H1 (cell line): ENCODE measurements around the gene KCNJ10. TPM values are rescaled to one million over a fixed set of nuclear protein-coding genes. Genes with fewer than 3 reads are reported as not detected.

Experiments
- ATF3 ChIP-seq: IDR thresholded peaks from 2 replicates; pipeline ENCODE4 v1.6.1; 2011; ENCODE audit warnings: low read depth, mild to moderate bottlenecking, low read length; ENCODE audit not compliant: insufficient read depth
- SP4 ChIP-seq: IDR thresholded peaks from 2 replicates; pipeline ENCODE4 v1.6.1; 2012; ENCODE audit warnings: low read length, inconsistent platforms
- polyA plus RNA-seq, 7 experiments: library from polyadenylated mRNA; depleted of rRNA in 3 of 7; stranded (reverse) in 5 of 7; unstranded in 2 of 7; fragments of >200 nt in 5 of 7; fragments of 200-250 nt in 2 of 7; gene quantifications; 1 replicate in 5 of 7; 2 replicates in 1 of 7; 4 replicates in 1 of 7; pipeline versions ENCODE4 v1.2.1 to v1.2.3, GENCODE V29; 2011 to 2013; ENCODE audit warnings: missing spikeins in 2 of 7, mixed read lengths in 2 of 7
- total RNA-seq: library from RNA; stranded (reverse); fragmentation: NEBNext Ultra II Directional; extraction: Animal tissue kit (Norgen Biotek cat#: 25700); gene quantifications from 2 replicates; pipeline ENCODE4 v1.2.1, GENCODE V29; 2021

KCNJ10 gene
- total and polyA plus RNA-seq, 2 of the 8 experiments (the other 6 are each of a cell fraction or from before 2014, with no cell fraction given) = 1.7 to 2.4 TPM

DNA sequence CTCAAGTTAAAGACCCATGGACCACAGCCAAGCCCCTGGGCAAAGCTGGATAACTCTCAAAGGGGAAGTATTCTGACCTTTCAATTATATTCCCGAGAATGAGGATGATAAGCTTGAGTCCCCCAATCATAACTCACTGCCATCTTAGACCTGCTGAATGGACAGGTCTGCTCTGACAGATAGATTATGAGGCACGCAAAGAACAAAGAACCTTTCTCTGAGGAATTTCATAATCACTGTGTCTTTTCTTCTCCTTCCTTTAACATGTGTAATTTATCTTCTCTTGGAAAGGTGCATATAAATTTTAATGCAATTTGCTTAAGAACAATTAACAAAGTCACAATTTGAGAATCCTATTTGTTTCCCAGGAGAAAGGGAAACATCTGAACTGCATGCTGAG lies 60.2 kb downstream of the KCNJ10 start (continued):
- no peak for TF ChIP-seq SP4
- no peak for TF ChIP-seq ATF3
- TF ChIP-seq, all 59 proteins: peak for 0
